GM12892 (cell line): ENCODE measurements around the gene TOM1L1.

Experiments used
- DNase-seq: peaks from one replicate; pipeline ENCODE4 v3.0.0; 2011; ENCODE audit not compliant: insufficient read length
- FAIRE-seq: peaks from 2 replicates; lab custom pipeline; 2011; peaks lifted over from hg19 to GRCh38; lab: Jason Lieb, UNC
- POLR2A ChIP-seq: IDR thresholded peaks from 2 replicates; pipeline ENCODE4 v1.6.1; 2011; ENCODE audit warnings: low read depth, low read length, control low read depth
- POLR2AphosphoS5 ChIP-seq: IDR thresholded peaks from 2 replicates; pipeline ENCODE4 v1.6.1; 2011; ENCODE audit warnings: low read depth, low read length, control low read depth
- TAF1 ChIP-seq: IDR thresholded peaks from 2 replicates; pipeline ENCODE4 v1.6.1; 2011; ENCODE audit warnings: low read depth, mild to moderate bottlenecking, control low read depth, low read length, borderline replicate concordance

The TOM1L1 gene

GRCh38 chr17:54881255-54881972 is 19.2 kb upstream of the TOM1L1 start:
- TF ChIP-seq TAF1, result no peak
- no peak for TF ChIP-seq POLR2A
- TF ChIP-seq POLR2AphosphoS5, result no peak
- FAIRE-seq, result no peak
- DNase-seq, result no peak

GRCh38 chr17:54882371-54882770 is 18.3 kb upstream of the TOM1L1 start:
- no peak for DNase-seq
- TF ChIP-seq POLR2AphosphoS5 (no peak), POLR2A (no peak), TAF1 (no peak)
- no peak for FAIRE-seq

DNA sequence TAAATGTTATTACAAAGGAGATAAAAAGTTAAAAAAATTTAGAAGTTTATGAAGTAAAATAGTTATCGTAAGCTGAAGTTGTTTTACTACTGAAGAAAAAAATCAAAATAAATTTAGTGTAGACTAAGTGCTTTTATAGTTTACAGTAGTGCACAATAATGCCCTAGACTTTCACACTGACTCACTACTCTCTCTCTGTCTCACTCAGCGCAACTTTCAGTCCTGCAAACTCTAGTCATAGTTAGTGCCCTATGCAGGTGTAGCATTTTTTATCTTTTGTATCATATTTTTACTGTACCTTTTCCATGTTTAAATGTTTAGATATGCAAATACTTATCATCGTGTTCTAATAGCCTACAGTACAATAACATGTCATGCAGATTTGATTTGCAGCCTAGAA is 17.7 kb upstream of the TOM1L1 start:
- FAIRE-seq (no peak), DNase-seq (no peak)
- TF ChIP-seq POLR2AphosphoS5 (no peak), TAF1 (no peak), POLR2A (no peak)

DNA sequence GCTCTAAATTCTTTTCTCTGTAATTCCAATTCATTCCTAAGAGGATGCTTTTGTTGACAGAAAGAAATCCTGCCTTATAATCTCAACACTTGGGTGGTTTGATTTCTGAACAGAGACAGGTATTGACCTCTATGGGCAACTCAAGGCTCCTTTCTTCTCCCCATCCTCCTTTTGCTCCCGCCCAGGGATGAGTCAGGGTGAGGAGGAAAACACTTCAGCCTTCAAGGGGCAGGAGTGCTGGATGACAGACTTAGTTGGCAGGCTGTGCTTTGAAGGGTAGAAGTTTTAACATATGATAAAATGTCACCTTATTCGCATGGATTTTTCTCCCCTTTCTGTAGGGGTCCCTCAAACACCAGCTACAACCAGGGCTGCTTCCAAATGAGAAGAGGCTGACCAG is 16.7 kb upstream of the TOM1L1 start:
- TF ChIP-seq POLR2A (no peak), TAF1 (no peak), POLR2AphosphoS5 (no peak)
- no peak for DNase-seq
- no peak for FAIRE-seq

- DNase-seq (no peak), FAIRE-seq (no peak)
- TF ChIP-seq TAF1 (no peak), POLR2A (no peak), POLR2AphosphoS5 (no peak)
Measured at GRCh38 chr17:54887787-54888186, 12.9 kb upstream of the TOM1L1 start.

DNA sequence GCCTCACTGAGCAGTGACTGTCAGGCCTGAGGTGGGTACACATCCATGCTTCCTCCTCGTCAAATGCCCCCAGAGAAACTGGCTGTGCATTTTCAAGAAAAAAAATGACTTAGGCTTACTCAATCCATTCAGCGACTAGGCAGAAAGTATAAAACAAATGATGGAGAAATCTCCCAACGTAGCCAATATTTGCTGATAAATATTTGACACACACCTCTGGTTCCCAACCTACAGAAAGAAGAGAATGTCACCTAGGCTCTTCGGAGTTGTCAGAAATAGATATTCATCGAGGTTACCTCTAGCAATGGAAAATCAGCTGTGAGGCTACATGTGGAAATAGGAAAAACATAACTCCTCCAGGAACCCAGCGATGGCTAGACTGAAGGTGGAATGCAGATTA is 12.4 kb upstream of the TOM1L1 start:
- FAIRE-seq (no peak), DNase-seq (no peak)
- no peak for TF ChIP-seq POLR2AphosphoS5
- TF ChIP-seq TAF1, result no peak
- no peak for TF ChIP-seq POLR2A

DNA sequence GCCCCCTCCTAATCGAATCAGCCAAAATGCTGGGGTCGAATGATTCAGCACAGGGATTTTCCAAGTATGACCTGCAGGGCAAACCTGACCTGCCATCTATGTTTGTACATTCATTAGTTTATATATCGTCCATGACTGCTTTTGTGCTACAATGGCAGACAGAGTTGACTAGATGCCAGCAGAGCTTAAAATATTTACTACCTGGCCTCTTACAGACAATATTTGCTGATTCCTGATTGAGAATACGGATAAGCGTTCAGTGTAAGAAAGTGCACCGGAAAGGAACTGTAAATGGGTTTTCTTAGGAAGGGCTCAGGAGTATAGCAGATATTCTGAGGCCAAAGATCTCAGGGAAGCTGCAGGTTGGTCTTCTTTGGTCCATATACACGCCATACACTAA is 11.7 kb upstream of the TOM1L1 start:
- FAIRE-seq (no peak), DNase-seq (no peak)
- TF ChIP-seq POLR2AphosphoS5, result no peak
- TF ChIP-seq POLR2A, result no peak
- TF ChIP-seq TAF1, result no peak

- TF ChIP-seq POLR2A, result no peak
- FAIRE-seq, result no peak
- DNase-seq, result no peak
Measured at GRCh38 chr17:54891176-54891821, 9.4 kb upstream of the TOM1L1 start.

- no peak for FAIRE-seq
- DNase-seq, result no peak
- TF ChIP-seq TAF1, result no peak
- no peak for TF ChIP-seq POLR2A
- TF ChIP-seq POLR2AphosphoS5, result no peak
Measured at GRCh38 chr17:54892360-54892759, 8.3 kb upstream of the TOM1L1 start.

DNA sequence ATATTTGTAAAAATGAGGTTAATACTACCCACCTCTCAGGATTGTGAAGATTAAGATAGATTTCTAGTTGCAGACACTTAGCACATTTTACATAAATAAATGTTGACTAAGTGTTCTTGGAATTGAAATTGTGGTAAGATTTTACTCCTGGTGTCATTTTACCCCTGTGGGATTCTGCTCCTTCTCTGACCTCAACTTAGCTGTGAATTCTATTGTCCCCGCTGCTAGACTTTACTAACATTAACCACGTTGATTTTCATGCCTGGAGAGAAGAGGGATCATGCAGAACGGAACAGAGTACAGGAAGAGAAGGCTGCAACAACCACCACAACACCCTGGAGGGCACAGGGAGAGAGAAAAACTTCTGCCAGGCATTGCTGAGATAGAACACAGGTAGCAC is 2.1 kb upstream of the TOM1L1 start:
- TF ChIP-seq POLR2AphosphoS5 (no peak), TAF1 (no peak), POLR2A (no peak)
- DNase-seq (no peak), FAIRE-seq (no peak)

GRCh38 chr17:54899201-54899600 is 1.5 kb upstream of the TOM1L1 start:
- DNase-seq (no peak), FAIRE-seq (no peak)
- TF ChIP-seq POLR2A (no peak), TAF1 (no peak), POLR2AphosphoS5 (no peak)

DNA sequence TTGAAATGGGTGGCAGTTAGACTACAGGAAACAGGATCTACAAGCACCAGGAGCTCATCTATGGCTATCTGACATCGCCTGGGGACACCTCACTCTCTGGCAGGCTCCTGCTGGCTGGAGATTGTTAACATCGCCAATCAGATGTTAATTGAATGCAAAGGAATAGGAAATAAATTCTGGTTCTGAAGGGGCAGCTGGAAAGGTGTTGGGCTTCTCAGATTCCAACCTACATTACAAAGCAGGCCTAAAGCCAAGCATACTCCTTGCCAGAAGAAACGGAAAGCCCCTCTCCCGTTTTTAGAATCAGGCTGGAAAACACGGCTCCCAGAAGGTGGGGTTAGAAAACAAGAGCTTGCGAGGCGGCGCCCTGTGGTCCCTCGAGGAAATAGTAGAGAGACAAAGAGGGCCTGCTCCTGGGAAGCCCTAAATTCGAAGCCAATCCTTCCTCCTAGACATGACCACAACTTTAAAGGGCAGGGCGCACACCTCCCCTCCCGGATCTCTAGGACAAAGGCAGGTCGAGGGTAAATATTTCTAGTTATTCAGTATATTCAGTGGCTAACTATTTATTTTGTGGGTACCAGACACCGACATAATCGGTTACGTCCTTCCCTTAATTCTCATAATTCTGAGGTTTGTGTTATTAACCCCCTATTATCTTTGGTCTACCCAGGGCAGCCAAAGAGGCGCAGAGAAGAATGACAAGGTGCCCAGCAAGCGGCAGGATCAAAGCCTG is 763 bp upstream of the TOM1L1 start:
- no peak for TF ChIP-seq POLR2AphosphoS5
- DNase-seq (no peak), FAIRE-seq (no peak)
